Stomach (tissue), 4 donors: ENCODE measurements around the gene TMEM14B.

ENCODE experiments used
- EP300 ChIP-seq: sonication (generic); formaldehyde crosslinking; IDR thresholded peaks from one replicate; pipeline ENCODE4 v1.6.1; 2017; ENCODE audit warnings: antibody characterized with exemption
- POLR2A ChIP-seq, 4 donors: fragments of 450-650 bp; IDR thresholded peaks; one replicate each; pipeline ENCODE4 v1.6.1; 2016; ENCODE audit warnings: antibody characterized with exemption in 4 of 4, control low read depth in 2 of 4, mild to moderate bottlenecking in 1 of 4, moderate library complexity in 1 of 4
- POLR2AphosphoS5 ChIP-seq, 3 donors: sonication (generic); formaldehyde crosslinking; IDR thresholded peaks; one replicate each; pipeline ENCODE4 v1.6.1; 2016; ENCODE audit warnings: antibody characterized with exemption in 3 of 3
- TF ChIP-seq, protein P1 (sequence below), 7 experiments: fragments of 450-650 bp in 4 of 7; fragments of 200-600 bp in 3 of 7; sonication (generic) in 3 of 7; IDR thresholded peaks; one replicate each; pipeline ENCODE4 v1.5.1; 2016 to 2019; ENCODE audit warnings: antibody characterized with exemption in 7 of 7, control low read depth in 2 of 7, mild to moderate bottlenecking in 1 of 7

DNA sequence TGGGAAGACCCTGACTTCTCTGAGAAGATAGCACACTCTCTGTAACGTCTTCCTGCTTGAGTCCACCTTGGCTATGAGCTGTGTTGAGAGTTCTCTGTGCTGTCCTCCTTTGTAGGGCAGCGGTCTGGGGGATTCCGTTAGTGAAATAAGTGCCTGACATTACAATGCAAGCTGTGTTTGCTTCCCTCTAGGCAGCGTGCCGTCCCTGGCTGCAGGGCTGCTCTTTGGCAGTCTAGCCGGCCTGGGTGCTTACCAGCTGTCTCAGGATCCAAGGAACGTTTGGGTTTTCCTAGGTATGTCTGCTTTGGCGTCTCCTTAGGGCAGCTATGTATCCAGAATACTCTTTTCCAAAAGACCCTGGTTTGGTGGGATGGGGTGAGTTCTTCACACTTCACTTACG lies 21.9 kb upstream of the TMEM14B start:
- TF ChIP-seq, protein P1, sequence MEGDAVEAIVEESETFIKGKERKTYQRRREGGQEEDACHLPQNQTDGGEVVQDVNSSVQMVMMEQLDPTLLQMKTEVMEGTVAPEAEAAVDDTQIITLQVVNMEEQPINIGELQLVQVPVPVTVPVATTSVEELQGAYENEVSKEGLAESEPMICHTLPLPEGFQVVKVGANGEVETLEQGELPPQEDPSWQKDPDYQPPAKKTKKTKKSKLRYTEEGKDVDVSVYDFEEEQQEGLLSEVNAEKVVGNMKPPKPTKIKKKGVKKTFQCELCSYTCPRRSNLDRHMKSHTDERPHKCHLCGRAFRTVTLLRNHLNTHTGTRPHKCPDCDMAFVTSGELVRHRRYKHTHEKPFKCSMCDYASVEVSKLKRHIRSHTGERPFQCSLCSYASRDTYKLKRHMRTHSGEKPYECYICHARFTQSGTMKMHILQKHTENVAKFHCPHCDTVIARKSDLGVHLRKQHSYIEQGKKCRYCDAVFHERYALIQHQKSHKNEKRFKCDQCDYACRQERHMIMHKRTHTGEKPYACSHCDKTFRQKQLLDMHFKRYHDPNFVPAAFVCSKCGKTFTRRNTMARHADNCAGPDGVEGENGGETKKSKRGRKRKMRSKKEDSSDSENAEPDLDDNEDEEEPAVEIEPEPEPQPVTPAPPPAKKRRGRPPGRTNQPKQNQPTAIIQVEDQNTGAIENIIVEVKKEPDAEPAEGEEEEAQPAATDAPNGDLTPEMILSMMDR (IDR thresholded peaks at IDR 0.05) = no peak
- TF ChIP-seq POLR2A (IDR thresholded peaks at IDR 0.05) (no peak), POLR2AphosphoS5 (IDR thresholded peaks at IDR 0.05) (no peak), EP300 (no peak)
